ENCODE measurements around the gene SUPT3H. TPM values are rescaled to one million over a fixed set of nuclear protein-coding genes. Genes with fewer than 3 reads are reported as not detected.
"Not testable (repeated sequence)": the region's sequence is repeated elsewhere in the genome, so short reads cannot be mapped to it uniquely, and the experiment has no call there.

SUPT3H gene
- total RNA-seq, 4 donors from 2014 or later: 0.80 to 12.7 (median 3.0) TPM

GRCh38 chr6:45299096-45299581, 78.6 kb downstream of the SUPT3H start:
- Histone ChIP-seq H3K27me3 (no peaks in the 10 kb centered on the region), H3K4me1 (no peaks in the 10 kb centered on the region), H3K36me3 (no peaks in the 10 kb centered on the region), H3K4me3 (no peak overlapping the region), H3K9me3 (no peaks in the 10 kb centered on the region), H3K27ac (no peak overlapping the region)
- in situ Hi-C loops (cut with MboI; ENCODE audit: low pct_ligation_motif_present in 1 of 4, low pct_unique_long_range_greater_than_20kb in 1 of 4, low sequenced_read_pairs in 3 of 4) (no loop called here), intact Hi-C loops (cut with DNase I; ENCODE audit: low total_unique reads) (no loop called here)
- TF ChIP-seq CTCF (IDR thresholded peaks at IDR 0.05): no peak
- no peak for TF ChIP-seq POLR2A (IDR thresholded peaks at IDR 0.05)
- no peak for TF ChIP-seq EP300 (IDR thresholded peaks at IDR 0.05; ENCODE audit: low read depth)
- TF ChIP-seq POLR2AphosphoS5 (IDR thresholded peaks at IDR 0.05): no peak
- no peak for DNase-seq
- WGBS, 2 donors (ENCODE audit: low coverage in 1 of 2): 88 to 94% methylated on average over 3 of the region's 3 CpGs

- H3K36me3 ChIP-seq: no peaks in the 10 kb centered on the region
- H3K4me1 ChIP-seq: no peaks in the 10 kb centered on the region
- in situ Hi-C loops (cut with MboI; ENCODE audit: low pct_ligation_motif_present in 1 of 4, low pct_unique_long_range_greater_than_20kb in 1 of 4, low sequenced_read_pairs in 3 of 4) (no loop called here), intact Hi-C loops (cut with DNase I; ENCODE audit: low total_unique reads) (no loop called here)
- H3K9me3 ChIP-seq: no peaks in the 10 kb centered on the region
- TF ChIP-seq CTCF (IDR thresholded peaks at IDR 0.05) (no peak), POLR2AphosphoS5 (IDR thresholded peaks at IDR 0.05) (no peak), EP300 (IDR thresholded peaks at IDR 0.05; ENCODE audit: low read depth) (no peak), POLR2A (IDR thresholded peaks at IDR 0.05) (no peak)
- no peak overlapping the region for H3K4me3 ChIP-seq
- no peak overlapping the region for H3K27ac ChIP-seq
- no peaks in the 10 kb centered on the region for H3K27me3 ChIP-seq
- no peak for DNase-seq
Measured at GRCh38 chr6:45297320-45297719, 80.4 kb downstream of the SUPT3H start.

- H3K9me3 ChIP-seq; H3K27me3 ChIP-seq; H3K27ac ChIP-seq; H3K36me3 ChIP-seq; DNase-seq; in situ Hi-C loops (cut with MboI; ENCODE audit: low pct_ligation_motif_present in 1 of 4, low pct_unique_long_range_greater_than_20kb in 1 of 4, low sequenced_read_pairs in 3 of 4); intact Hi-C loops (cut with DNase I; ENCODE audit: low total_unique reads); H3K4me1 ChIP-seq; H3K4me3 ChIP-seq: not testable (repeated sequence)
- WGBS, 2 donors (ENCODE audit: low coverage in 1 of 2): 60 to 61% methylated on average over 1 of the region's 1 CpG
Measured at GRCh38 chr6:45294065-45294701, 83.6 kb downstream of the SUPT3H start.

- no peaks in the 10 kb centered on the region for H3K36me3 ChIP-seq
- no peaks in the 10 kb centered on the region for H3K27me3 ChIP-seq
- DNase-seq: no peak
- 71 to 76% methylated on average over 3 of the region's 3 CpGs for WGBS, 2 donors (ENCODE audit: low coverage in 1 of 2)
- intact Hi-C loops (cut with DNase I; ENCODE audit: low total_unique reads) (no loop called here), in situ Hi-C loops (cut with MboI; ENCODE audit: low pct_ligation_motif_present in 1 of 4, low pct_unique_long_range_greater_than_20kb in 1 of 4, low sequenced_read_pairs in 3 of 4) (no loop called here)
- no peaks in the 10 kb centered on the region for H3K9me3 ChIP-seq
- no peak overlapping the region for H3K27ac ChIP-seq
- no peaks in the 10 kb centered on the region for H3K4me1 ChIP-seq
- H3K4me3 ChIP-seq: no peak overlapping the region
- TF ChIP-seq POLR2AphosphoS5 (IDR thresholded peaks at IDR 0.05) (no peak), POLR2A (IDR thresholded peaks at IDR 0.05) (no peak), CTCF (IDR thresholded peaks at IDR 0.05) (no peak), EP300 (IDR thresholded peaks at IDR 0.05; ENCODE audit: low read depth) (no peak)
Measured at GRCh38 chr6:45293306-45293705, 84.4 kb downstream of the SUPT3H start.

Measured in transverse colon (tissue), 4 donors.